Testis (tissue), 2 donors: Measurements from ENCODE around the gene VIPR1.

ENCODE experiments used
- POLR2A ChIP-seq: fragments of 450-650 bp; IDR thresholded peaks from one replicate; pipeline ENCODE4 v1.6.1; 2017; ENCODE audit warnings: antibody characterized with exemption, mild to moderate bottlenecking, moderate library complexity
- TF ChIP-seq, protein P1 (sequence below), 3 experiments: fragments of 450-650 bp in 2 of 3; fragments of 200-600 bp in 1 of 3; sonication (generic) in 1 of 3; IDR thresholded peaks; one replicate each; pipeline ENCODE4 v1.5.1; 2016 to 2019; ENCODE audit warnings: antibody characterized with exemption in 3 of 3, mild to moderate bottlenecking in 2 of 3, moderate library complexity in 1 of 3

GRCh38 chr3:42505128-42505848, 2.8 kb downstream of the VIPR1 start:
- TF ChIP-seq, protein P1, sequence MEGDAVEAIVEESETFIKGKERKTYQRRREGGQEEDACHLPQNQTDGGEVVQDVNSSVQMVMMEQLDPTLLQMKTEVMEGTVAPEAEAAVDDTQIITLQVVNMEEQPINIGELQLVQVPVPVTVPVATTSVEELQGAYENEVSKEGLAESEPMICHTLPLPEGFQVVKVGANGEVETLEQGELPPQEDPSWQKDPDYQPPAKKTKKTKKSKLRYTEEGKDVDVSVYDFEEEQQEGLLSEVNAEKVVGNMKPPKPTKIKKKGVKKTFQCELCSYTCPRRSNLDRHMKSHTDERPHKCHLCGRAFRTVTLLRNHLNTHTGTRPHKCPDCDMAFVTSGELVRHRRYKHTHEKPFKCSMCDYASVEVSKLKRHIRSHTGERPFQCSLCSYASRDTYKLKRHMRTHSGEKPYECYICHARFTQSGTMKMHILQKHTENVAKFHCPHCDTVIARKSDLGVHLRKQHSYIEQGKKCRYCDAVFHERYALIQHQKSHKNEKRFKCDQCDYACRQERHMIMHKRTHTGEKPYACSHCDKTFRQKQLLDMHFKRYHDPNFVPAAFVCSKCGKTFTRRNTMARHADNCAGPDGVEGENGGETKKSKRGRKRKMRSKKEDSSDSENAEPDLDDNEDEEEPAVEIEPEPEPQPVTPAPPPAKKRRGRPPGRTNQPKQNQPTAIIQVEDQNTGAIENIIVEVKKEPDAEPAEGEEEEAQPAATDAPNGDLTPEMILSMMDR (IDR thresholded peaks at IDR 0.05), result no peak
- TF ChIP-seq POLR2A, result no peak
